GM12878 (cell line): ENCODE results near the gene CNNM1. TPM values are rescaled to one million over a fixed set of nuclear protein-coding genes. Genes with fewer than 3 reads are reported as not detected.

Experiments used
- ATAC-seq: fragments of 200-7000 bp; cut with Tn5 transposase; 3 replicates; pipeline ENCODE4 v1.9.1; 2020; ENCODE audit warnings: mild to moderate bottlenecking, moderate library complexity
- BruUV-seq: library from RNA; stranded (reverse); fragments of 400-500 nt; replicated peaks from 2 replicates; lab custom pipeline; 2021; lab: Mats Ljungman, UMichigan
- CTCF ChIA-PET: fragments of 300-600 bp; sonication (Branson Sonifier 250); formaldehyde crosslinking; extraction: SDS; loops from one replicate; lab custom pipeline; 2021; ENCODE audit warnings: inconsistent platforms; lab: Yijun Ruan, JAX
- POLR2A ChIA-PET: fragments of 350-600 bp; formaldehyde crosslinking; extraction: SDS; loops from one replicate; lab custom pipeline; 2021; ENCODE audit warnings: inconsistent platforms; lab: Charles Lee
- RAD21 ChIA-PET: fragments of 300-600 bp; sonication (Branson Sonifier 250); formaldehyde crosslinking; loops from one replicate; lab custom pipeline; 2023; ENCODE audit warnings: antibody characterized with exemption; ENCODE audit not compliant: unreplicated experiment; lab: Charles Lee
- SMC1A ChIA-PET: fragments of 300-600 bp; sonication (Branson Sonifier 250); formaldehyde crosslinking; loops from one replicate; lab custom pipeline; 2023; ENCODE audit not compliant: unreplicated experiment, uncharacterized antibody; lab: Charles Lee
- DNase-seq: peaks from one replicate; pipeline ENCODE4 v3.0.0-alpha.2; 2011; ENCODE audit warnings: low read depth, low spot score
- FAIRE-seq: peaks from 3 replicates; lab custom pipeline; 2011; peaks lifted over from hg19 to GRCh38; lab: Jason Lieb, UNC
- H2AFZ ChIP-seq: 2 replicates; pipeline ENCODE4 v1.6.0; 2011; ENCODE audit warnings: low read depth, low read length, control low read depth; ENCODE audit not compliant: control insufficient read depth
- H3K27ac ChIP-seq: 2 replicates; pipeline ENCODE4 v1.5.1; 2011; ENCODE audit warnings: control low read depth; ENCODE audit not compliant: control insufficient read depth, insufficient read depth
- H3K27me3 ChIP-seq, 2 experiments: replicated peaks in 1 of 2; 2 replicates each; pipeline versions ENCODE4 v1.6.0 to v1.6.1; 2011; ENCODE audit warnings: low read length in 1 of 2; ENCODE audit not compliant: control insufficient read depth in 2 of 2, insufficient read depth in 2 of 2
- H3K36me3 ChIP-seq, 2 experiments: 2 replicates each; pipeline ENCODE4 v1.5.1; 2011; ENCODE audit warnings: low read length in 1 of 2; ENCODE audit not compliant: control insufficient read depth in 2 of 2, insufficient read depth in 2 of 2
- H3K4me1 ChIP-seq: 2 replicates; pipeline ENCODE4 v1.6.1; 2011; ENCODE audit warnings: mild to moderate bottlenecking, low read length, moderate library complexity, mixed read lengths; ENCODE audit not compliant: control insufficient read depth, insufficient read depth
- H3K4me2 ChIP-seq: 2 replicates; pipeline ENCODE4 v1.6.0; 2011; ENCODE audit warnings: control low read depth; ENCODE audit not compliant: control insufficient read depth, insufficient read depth
- H3K4me3 ChIP-seq: fragments of 200-600 bp; sonication (generic); 2 replicates; pipeline ENCODE4 v1.5.1; 2016
- H3K79me2 ChIP-seq: 2 replicates; pipeline ENCODE4 v1.6.0; 2011; ENCODE audit warnings: low read length; ENCODE audit not compliant: control insufficient read depth, insufficient read depth
- H3K9ac ChIP-seq: 2 replicates; pipeline ENCODE4 v1.8.0; 2011; ENCODE audit warnings: low read length, control low read depth, mixed read lengths; ENCODE audit not compliant: control insufficient read depth, insufficient read depth
- H3K9me3 ChIP-seq: replicated peaks from 3 replicates; pipeline ENCODE4 v1.5.1; 2011; ENCODE audit warnings: mild to moderate bottlenecking, low read length; ENCODE audit not compliant: control insufficient read depth, insufficient read depth
- H4K20me1 ChIP-seq: 2 replicates; pipeline ENCODE4 v1.6.0; 2011; ENCODE audit not compliant: control insufficient read depth, insufficient read depth
- JUNB ChIP-seq: IDR thresholded peaks from 2 replicates; pipeline ENCODE4 v1.6.1; 2016; ENCODE audit warnings: antibody characterized with exemption, mild to moderate bottlenecking
- NFYA ChIP-seq: IDR thresholded peaks from 2 replicates; pipeline ENCODE4 v1.6.1; 2011; ENCODE audit warnings: low read depth, mild to moderate bottlenecking, low read length, improper control_type of control experiment, borderline replicate concordance
- NRF1 ChIP-seq: conservative IDR thresholded peaks from 2 replicates; pipeline ENCODE4 v1.6.1; 2011; ENCODE audit warnings: mild to moderate bottlenecking, low read depth, low read length, improper control_type of control experiment
- PBX3 ChIP-seq: IDR thresholded peaks from 2 replicates; pipeline ENCODE4 v1.6.1; 2011; ENCODE audit warnings: mild to moderate bottlenecking, low read depth, low read length, moderate library complexity; ENCODE audit not compliant: insufficient replicate concordance
- STAT3 ChIP-seq: IDR thresholded peaks from 2 replicates; pipeline ENCODE4 v1.6.1; 2011; ENCODE audit warnings: low read depth, low read length, improper control_type of control experiment
- USF1 ChIP-seq: IDR thresholded peaks from 2 replicates; pipeline ENCODE4 v1.6.1; 2011; ENCODE audit warnings: borderline replicate concordance, low read depth, mild to moderate bottlenecking, moderate library complexity, mixed read lengths, low read length; ENCODE audit not compliant: insufficient read depth; ENCODE audit errors: extremely low read length
- YBX1 ChIP-seq: fragments of 450-650 bp; IDR thresholded peaks from 2 replicates; pipeline ENCODE4 v1.6.1; 2016; ENCODE audit warnings: antibody characterized with exemption
- WGBS: methylation state at CpG from one replicate; pipeline ENCODE4 v1.1.6; 2016; ENCODE audit warnings: low lambda C conversion rate; ENCODE audit not compliant: insufficient replicate concordance, insufficient coverage; ENCODE audit errors: missing lambda C conversion rate; 5-methylcytosine and 5-hydroxymethylcytosine counted together
- in situ Hi-C: fragments of 300-500 bp; cut with MboI; formaldehyde crosslinking; loops from 9 replicates; pipeline ENCODE4 v1.14.3; 2018; ENCODE audit warnings: mixed read lengths
- intact Hi-C: fragments of 100-400 bp; cut with micrococcal nuclease; formaldehyde crosslinking; loops from one replicate; pipeline ENCODE4 v1.14.2; 2022; ENCODE audit not compliant: unreplicated experiment
- polyA plus RNA-seq, 11 experiments: library from polyadenylated mRNA; depleted of rRNA in 4 of 11; unstranded in 6 of 11; stranded (reverse) in 5 of 11; fragments of >200 nt; fragmentation: Nextera tagmentation in 4 of 11; fragmentation: Illumina TruSeq in 1 of 11; extraction: Ambion mirVana in 4 of 11; extraction: Trizol in 1 of 11; gene quantifications; 1 replicate in 1 of 11; 2 replicates in 10 of 11; pipeline versions ENCODE4 v1.2.1 to v1.2.3, GENCODE V29; 2011 to 2016; ENCODE audit warnings: inconsistent platforms in 2 of 11, missing spikeins in 2 of 11, low read depth in 1 of 11
- total RNA-seq, 4 experiments: library from RNA; depleted of rRNA in 3 of 4; stranded (reverse); fragments of >200 nt in 3 of 4; fragmentation: Illumina TruSeq in 1 of 4; extraction: Trizol in 1 of 4; gene quantifications; 2 replicates each; pipeline versions ENCODE4 v1.2.1 to v1.2.3, GENCODE V29; 2013 to 2021
- TF ChIP-seq, protein P1 (sequence below): fragments of 450-650 bp; IDR thresholded peaks from 2 replicates; pipeline ENCODE4 v1.6.1; 2016; ENCODE audit warnings: mild to moderate bottlenecking, moderate library complexity, borderline replicate concordance

Gene CNNM1
- total and polyA plus RNA-seq, 10 of the 15 experiments (the other 5 are each of a cell fraction or from before 2014, with no cell fraction given) = 0.01 TPM; not detected in 9

DNA sequence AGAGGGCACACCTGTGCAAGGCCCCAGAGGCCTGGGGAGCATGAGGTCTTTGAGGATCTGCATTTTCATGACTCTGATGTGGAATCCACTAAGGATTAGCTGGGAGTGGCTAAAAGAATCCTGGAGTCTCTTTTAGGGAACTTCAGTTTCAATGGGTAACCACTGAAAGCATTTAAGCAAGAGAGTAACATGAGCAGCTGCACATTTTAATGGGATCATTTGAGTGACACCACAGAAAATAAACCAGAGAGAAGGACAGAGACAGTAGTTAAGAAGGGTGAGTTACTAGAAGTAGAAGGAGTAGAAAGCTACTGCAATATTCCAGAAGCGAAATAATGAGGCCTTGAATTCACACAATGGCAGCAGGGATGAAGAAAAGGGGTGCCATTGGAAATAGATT lies 96.0 kb downstream of the CNNM1 start:
- Histone ChIP-seq H3K27me3 (no peaks in the 10 kb centered on the region), H3K4me2 (no peak overlapping the region), H3K4me1 (peaks cover 4% of the 10 kb centered on the region; the same call in 1 of the 2 replicates), H3K27ac (no peak overlapping the region), H3K4me3 (no peak overlapping the region), H3K9me3 (no peaks in the 10 kb centered on the region), H2AFZ (no peak overlapping the region), H3K9ac (no peak overlapping the region), H3K36me3 (peaks cover 0 to 1% of the 10 kb centered on the region in 2 experiments; a peak in 1 of 4 replicates), H3K79me2 (peaks cover 21% of the 10 kb centered on the region), H4K20me1 (no peaks in the 10 kb centered on the region)
- TF ChIP-seq NRF1 (no peak), USF1 (no peak), JUNB (no peak), PBX3 (no peak), NFYA (no peak), YBX1 (no peak), STAT3 (no peak)
- TF ChIP-seq, protein P1, sequence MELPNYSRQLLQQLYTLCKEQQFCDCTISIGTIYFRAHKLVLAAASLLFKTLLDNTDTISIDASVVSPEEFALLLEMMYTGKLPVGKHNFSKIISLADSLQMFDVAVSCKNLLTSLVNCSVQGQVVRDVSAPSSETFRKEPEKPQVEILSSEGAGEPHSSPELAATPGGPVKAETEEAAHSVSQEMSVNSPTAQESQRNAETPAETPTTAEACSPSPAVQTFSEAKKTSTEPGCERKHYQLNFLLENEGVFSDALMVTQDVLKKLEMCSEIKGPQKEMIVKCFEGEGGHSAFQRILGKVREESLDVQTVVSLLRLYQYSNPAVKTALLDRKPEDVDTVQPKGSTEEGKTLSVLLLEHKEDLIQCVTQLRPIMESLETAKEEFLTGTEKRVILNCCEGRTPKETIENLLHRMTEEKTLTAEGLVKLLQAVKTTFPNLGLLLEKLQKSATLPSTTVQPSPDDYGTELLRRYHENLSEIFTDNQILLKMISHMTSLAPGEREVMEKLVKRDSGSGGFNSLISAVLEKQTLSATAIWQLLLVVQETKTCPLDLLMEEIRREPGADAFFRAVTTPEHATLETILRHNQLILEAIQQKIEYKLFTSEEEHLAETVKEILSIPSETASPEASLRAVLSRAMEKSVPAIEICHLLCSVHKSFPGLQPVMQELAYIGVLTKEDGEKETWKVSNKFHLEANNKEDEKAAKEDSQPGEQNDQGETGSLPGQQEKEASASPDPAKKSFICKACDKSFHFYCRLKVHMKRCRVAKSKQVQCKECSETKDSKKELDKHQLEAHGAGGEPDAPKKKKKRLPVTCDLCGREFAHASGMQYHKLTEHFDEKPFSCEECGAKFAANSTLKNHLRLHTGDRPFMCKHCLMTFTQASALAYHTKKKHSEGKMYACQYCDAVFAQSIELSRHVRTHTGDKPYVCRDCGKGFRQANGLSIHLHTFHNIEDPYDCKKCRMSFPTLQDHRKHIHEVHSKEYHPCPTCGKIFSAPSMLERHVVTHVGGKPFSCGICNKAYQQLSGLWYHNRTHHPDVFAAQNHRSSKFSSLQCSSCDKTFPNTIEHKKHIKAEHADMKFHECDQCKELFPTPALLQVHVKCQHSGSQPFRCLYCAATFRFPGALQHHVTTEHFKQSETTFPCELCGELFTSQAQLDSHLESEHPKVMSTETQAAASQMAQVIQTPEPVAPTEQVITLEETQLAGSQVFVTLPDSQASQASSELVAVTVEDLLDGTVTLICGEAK = no peak
- ATAC-seq = no peak
- FAIRE-seq = no peak
- intact Hi-C loops = no loop called here
- in situ Hi-C loops = no loop called here
- WGBS = 95% methylated on average over 1 of the region's 1 CpG
- ChIA-PET CTCF (interaction anchor here (0.5 to 5.3 kb wide), 3 partner anchors 11 to 365 kb away, joined by 3 to 27 read pairs (median 3); no protein-coding TSS in a partner anchor), RAD21 (no interaction called here), POLR2A (no interaction called here), SMC1A (interaction anchor here (0.8 kb wide), 1 partner anchor 10 kb away, joined by 3 read pairs; no protein-coding TSS in a partner anchor)
- DNase-seq = no peak
- no TSS peak for BruUV-seq
